ENCODE data around the gene SGCB. TPM values are rescaled to one million over a fixed set of nuclear protein-coding genes. Genes with fewer than 3 reads are reported as not detected.

SGCB gene
- total and polyA plus RNA-seq, 2 of the 4 experiments (the other 2 are of a cell fraction), result 16.3 to 24.0 TPM

Small RNAs within 50 kb of the gene (microRNA-seq; reads per million reads assigned to microRNA genes)
- gene AC104784.1 (ENCODE audit: insufficient read depth, insufficient read length), result not detected

Small RNAs within 50 kb of the gene (small RNA-seq; reads per million reads assigned to genes)
- 0 reads per million in 5 experiments for gene AC104784.1

Other genes with a start within 250 kb of the SGCB start
- 37.8 and 44.3 TPM in 2 replicates for gene DCUN1D4, start 195.1 kb downstream of the SGCB start, total RNA-seq (2012; rRNA removed)
- gene DCUN1D4, start 195.1 kb downstream of the SGCB start, polyA plus RNA-seq (2012; rRNA removed), result 28.4 and 31.0 TPM in 2 replicates
- under 0.01 and 0.18 TPM in 2 replicates for gene LRRC66, start 17.9 kb downstream of the SGCB start, total RNA-seq (2012; rRNA removed)
- gene LRRC66, start 17.9 kb downstream of the SGCB start, polyA plus RNA-seq (2012; rRNA removed), result 0.09 and 0.10 TPM in 2 replicates
- gene SPATA18, start 13.0 kb upstream of the SGCB start, total RNA-seq (2012; rRNA removed), result 4.7 and 5.0 TPM in 2 replicates
- 2.4 and 3.0 TPM in 2 replicates for gene SPATA18, start 13.0 kb upstream of the SGCB start, polyA plus RNA-seq (2012; rRNA removed)

Data from IMR-90 (cell line).